Lung (tissue), 12 donors: Measurements from ENCODE around the gene ASCL3. TPM values are rescaled to one million over a fixed set of nuclear protein-coding genes. Genes with fewer than 3 reads are reported as not detected.
A peak's percentile ranks its signal among the peaks of the same experiment; 100 is the strongest.

Experiments
- ATAC-seq: fragments of 200-7000 bp; cut with Tn5 transposase; one replicate; pipeline ENCODE4 v1.9.1; 2020; ENCODE audit warnings: moderate number of reproducible peaks; ENCODE audit not compliant: insufficient read depth, low FRiP score
- DNase-seq, 3 donors: peaks; one replicate each; pipeline ENCODE4 v3.0.0-alpha.2; 2013 to 2017
- H3K27ac ChIP-seq, 2 donors: one replicate each; pipeline ENCODE4 v1.5.1; 2013; ENCODE audit warnings: mild to moderate bottlenecking in 2 of 2, moderate library complexity in 2 of 2, control low read depth in 1 of 2, inconsistent platforms in 1 of 2, low read depth in 1 of 2, low read length in 1 of 2
- H3K27me3 ChIP-seq, 3 donors: one replicate each; pipeline ENCODE4 v1.5.1; 2013; ENCODE audit warnings: low read length in 2 of 3; ENCODE audit not compliant: control insufficient read depth in 3 of 3, insufficient read depth in 3 of 3
- H3K36me3 ChIP-seq, 4 donors: one replicate each; pipeline ENCODE4 v1.5.1; 2013; ENCODE audit warnings: low read length in 4 of 4, mild to moderate bottlenecking in 1 of 4, moderate library complexity in 1 of 4; ENCODE audit not compliant: control insufficient read depth in 4 of 4, insufficient read depth in 4 of 4
- H3K4me1 ChIP-seq, 5 donors: one replicate each; pipeline ENCODE4 v1.5.1; 2013; ENCODE audit warnings: low read length in 5 of 5, mild to moderate bottlenecking in 2 of 5, moderate library complexity in 1 of 5; ENCODE audit not compliant: control insufficient read depth in 5 of 5, insufficient read depth in 5 of 5
- H3K4me3 ChIP-seq: one replicate; pipeline ENCODE4 v1.5.1; 2013; ENCODE audit warnings: mild to moderate bottlenecking, control low read depth, moderate library complexity
- H3K9ac ChIP-seq, 2 donors: one replicate each; pipeline ENCODE4 v1.5.1; 2013; ENCODE audit warnings: low read length in 2 of 2, control low read depth in 1 of 2; ENCODE audit not compliant: insufficient read depth in 1 of 2
- H3K9me3 ChIP-seq, 4 donors: one replicate each; pipeline ENCODE4 v1.5.1; 2013; ENCODE audit warnings: low read length in 3 of 4, mild to moderate bottlenecking in 1 of 4, moderate library complexity in 1 of 4; ENCODE audit not compliant: control insufficient read depth in 4 of 4, insufficient read depth in 3 of 4
- CTCF ChIP-seq: IDR thresholded peaks from 2 replicates; pipeline ENCODE4 v1.5.1; 2012; ENCODE audit warnings: mild to moderate bottlenecking; ENCODE audit errors: control extremely low read depth, extremely low read depth
- WGBS, 2 donors: extraction: QIAGEN DNeasy Blood & Tissue Kit; methylation state at CpG; one replicate each; pipeline ENCODE4 v1.1.7; 2013; 5-methylcytosine and 5-hydroxymethylcytosine counted together
- polyA plus RNA-seq, 2 donors: library from polyadenylated mRNA; stranded (reverse); fragments of 200-250 nt; gene quantifications; one replicate each; pipeline ENCODE4 v1.2.1, GENCODE V29; 2013
- total RNA-seq, 2 donors: library from RNA; depleted of rRNA in 1 of 2; stranded (reverse); fragments of >200 nt in 1 of 2; gene quantifications; one replicate each; pipeline ENCODE4 v1.2.1, GENCODE V29; 2014 to 2021
- donor health status: control.
- donor health status: control.
- donor health status: Bipolar disorder and iron deficiency.
- donor health status: healthy.
- donor health status: DM: yes; HTN: yes; CAD: no.

ASCL3 gene
- total and polyA plus RNA-seq, 4 donors, result not detected

GRCh38 chr11:8963569-8964323 is 20.9 kb upstream of the ASCL3 start:
- WGBS, 2 donors, result 2 to 3% methylated on average over 39 of the region's 39 CpGs
- no peak for TF ChIP-seq CTCF
- Histone ChIP-seq H3K9me3 (no peaks in the 10 kb centered on the region), H3K27ac (peak overlapping the region; percentile 92 to 95), H3K36me3 (peaks cover 0 to 9% (median 0%) of the 10 kb centered on the region in 4 donors), H3K27me3 (no peaks in the 10 kb centered on the region), H3K4me3 (peak overlapping the region; percentile 86), H3K9ac (peak overlapping the region; percentile 59 to 80), H3K4me1 (peaks cover 0 to 24% (median 8%) of the 10 kb centered on the region in 5 donors)
- ATAC-seq (peak; percentile 76), DNase-seq (no peak)

GRCh38 chr11:8962841-8963240 is 20.0 kb upstream of the ASCL3 start:
- Histone ChIP-seq H3K27me3 (no peaks in the 10 kb centered on the region), H3K4me1 (peaks cover 0 to 24% (median 8%) of the 10 kb centered on the region in 5 donors), H3K9ac (peak overlapping the region in 1 of 2 donors; percentile 11), H3K36me3 (peaks cover 0 to 9% (median 0%) of the 10 kb centered on the region in 4 donors), H3K27ac (no peak overlapping the region), H3K9me3 (no peaks in the 10 kb centered on the region), H3K4me3 (no peak overlapping the region)
- DNase-seq (no peak), ATAC-seq (no peak)
- no peak for TF ChIP-seq CTCF
- 16 to 40% methylated on average over 2 of the region's 2 CpGs for WGBS, 2 donors

GRCh38 chr11:8961401-8961800 is 18.6 kb upstream of the ASCL3 start:
- H3K9ac ChIP-seq, result peak overlapping the region in 1 of 2 donors; percentile 38
- peaks cover 0 to 9% (median 1%) of the 10 kb centered on the region in 4 donors for H3K36me3 ChIP-seq
- no peak overlapping the region for H3K4me3 ChIP-seq
- H3K27ac ChIP-seq, result no peak overlapping the region
- ATAC-seq (no peak), DNase-seq (no peak)
- peaks cover 0 to 24% (median 8%) of the 10 kb centered on the region in 5 donors for H3K4me1 ChIP-seq
- H3K27me3 ChIP-seq, result no peaks in the 10 kb centered on the region
- WGBS, 2 donors, result 70 to 81% methylated on average over 2 of the region's 2 CpGs
- H3K9me3 ChIP-seq, result no peaks in the 10 kb centered on the region
- no peak for TF ChIP-seq CTCF
